ENCODE data around the gene FEV. TPM values are rescaled to one million over a fixed set of nuclear protein-coding genes. Genes with fewer than 3 reads are reported as not detected.

Gene FEV
- total RNA-seq, 1 donor from 2014 or later = not detected

- no peak for ATAC-seq
Measured at GRCh38 chr2:219016721-219017120, 31.7 kb upstream of the FEV start.

GRCh38 chr2:219010873-219011272, 25.9 kb upstream of the FEV start:
- no peak for ATAC-seq

GRCh38 chr2:219010162-219010756, 25.3 kb upstream of the FEV start:
- peak; percentile 68 for ATAC-seq

GRCh38 chr2:219009294-219009693, 24.3 kb upstream of the FEV start:
- ATAC-seq = no peak

GRCh38 chr2:219003979-219004378, 19.0 kb upstream of the FEV start:
- ATAC-seq = no peak

- no peak for ATAC-seq
Measured at GRCh38 chr2:219003267-219003634, 18.3 kb upstream of the FEV start.

- peak; percentile 33 for ATAC-seq
Measured at GRCh38 chr2:219002395-219003266, 17.6 kb upstream of the FEV start.

- peak; percentile 83 for ATAC-seq
Measured at GRCh38 chr2:219001577-219002394, 16.8 kb upstream of the FEV start.

GRCh38 chr2:219001100-219001576, 16.2 kb upstream of the FEV start:
- ATAC-seq = no peak

GRCh38 chr2:219000569-219000960, 15.6 kb upstream of the FEV start:
- ATAC-seq = no peak

GRCh38 chr2:218999881-219000568, 15.0 kb upstream of the FEV start:
- ATAC-seq = no peak

GRCh38 chr2:218999021-218999880, 14.3 kb upstream of the FEV start:
- ATAC-seq = peak; percentile 24

GRCh38 chr2:218998414-218999002, 13.5 kb upstream of the FEV start:
- ATAC-seq = peak; percentile 60

GRCh38 chr2:218997731-218998130, 12.7 kb upstream of the FEV start:
- no peak for ATAC-seq

- ATAC-seq = no peak
Measured at GRCh38 chr2:218996937-218997336, 12.0 kb upstream of the FEV start.

GRCh38 chr2:218995972-218996711, 11.2 kb upstream of the FEV start:
- peak; percentile 81 for ATAC-seq

GRCh38 chr2:218995561-218995960, 10.6 kb upstream of the FEV start:
- ATAC-seq = no peak

GRCh38 chr2:218993345-218994315, 8.6 kb upstream of the FEV start, which contains the start of gene CRYBA2:
TSS of gene CRYBA2 (minus strand) at chr2:218993422. CDS start at chr2:218993176, 246 bp downstream.
- peak; percentile 17 for ATAC-seq

Measured in esophagus mucosa (tissue), 1 donor.